IMR-90 (cell line): ENCODE results near the gene PLXDC2. TPM values are rescaled to one million over a fixed set of nuclear protein-coding genes. Genes with fewer than 3 reads are reported as not detected.

Experiments used
- ATAC-seq: fragments of 200-7000 bp; cut with Tn5 transposase; 2 replicates; pipeline ENCODE4 v1.9.1; 2020; ENCODE audit warnings: low read depth, mild to moderate bottlenecking, moderate library complexity
- BruUV-seq: library from RNA; stranded (reverse); fragments of 400-500 nt; replicated peaks from 2 replicates; lab custom pipeline; 2021; lab: Mats Ljungman, UMichigan
- CTCF ChIA-PET: fragments of 300-600 bp; formaldehyde crosslinking; extraction: SDS; loops from one replicate; lab custom pipeline; 2021; ENCODE audit warnings: antibody characterized with exemption; lab: Yijun Ruan, JAX
- POLR2A ChIA-PET: fragments of 300-600 bp; sonication (Branson Sonifier 250); formaldehyde crosslinking; loops from one replicate; lab custom pipeline; 2022; ENCODE audit warnings: antibody characterized with exemption; ENCODE audit not compliant: unreplicated experiment; lab: Charles Lee
- DNase-seq: peaks from one replicate; pipeline ENCODE4 v3.0.0; 2013
- H2AFZ ChIP-seq: replicated peaks from 2 replicates; pipeline ENCODE3; 2013; ENCODE audit warnings: low read length, mild to moderate bottlenecking; ENCODE audit not compliant: poor library complexity
- H2AK5ac ChIP-seq: 2 replicates; pipeline ENCODE4 v1.6.1; 2013; ENCODE audit warnings: low read depth, low read length, inconsistent platforms
- H2AK9ac ChIP-seq: replicated peaks from 2 replicates; pipeline ENCODE3; 2013; ENCODE audit warnings: mild to moderate bottlenecking, low read depth, low read length, moderate library complexity; ENCODE audit not compliant: poor library complexity
- H2BK120ac ChIP-seq: 2 replicates; pipeline ENCODE4 v1.6.1; 2013; ENCODE audit warnings: low read depth, low read length, inconsistent platforms
- H2BK15ac ChIP-seq: 3 replicates; pipeline ENCODE4 v1.6.1; 2013; ENCODE audit warnings: low read depth, low read length, inconsistent platforms
- H2BK20ac ChIP-seq: 2 replicates; pipeline ENCODE4 v1.6.1; 2013; ENCODE audit warnings: low read depth, mild to moderate bottlenecking, inconsistent platforms, low read length, moderate library complexity
- H2BK5ac ChIP-seq: 2 replicates; pipeline ENCODE4 v1.6.1; 2013; ENCODE audit warnings: mild to moderate bottlenecking, low read depth, low read length, inconsistent platforms; ENCODE audit not compliant: poor library complexity, severe bottlenecking
- H3K14ac ChIP-seq: replicated peaks from 2 replicates; pipeline ENCODE4 v1.6.1; 2013; ENCODE audit warnings: low read depth, low read length, inconsistent platforms
- H3K18ac ChIP-seq: 2 replicates; pipeline ENCODE4 v1.6.1; 2013; ENCODE audit warnings: low read depth, low read length, control low read depth
- H3K23ac ChIP-seq: 2 replicates; pipeline ENCODE4 v1.6.1; 2013; ENCODE audit warnings: low read depth, low read length, inconsistent platforms
- H3K27ac ChIP-seq: 2 replicates; pipeline ENCODE4 v1.5.1; 2013; ENCODE audit warnings: mild to moderate bottlenecking, control low read depth, low read length; ENCODE audit not compliant: insufficient read depth
- H3K27me3 ChIP-seq: 2 replicates; pipeline ENCODE4 v1.6.1; 2013; ENCODE audit warnings: low read length; ENCODE audit not compliant: control insufficient read depth, insufficient read depth
- H3K36me3 ChIP-seq: 2 replicates; pipeline ENCODE4 v1.6.1; 2013; ENCODE audit warnings: low read length, mixed read lengths; ENCODE audit not compliant: control insufficient read depth, insufficient read depth
- H3K4ac ChIP-seq: 2 replicates; pipeline ENCODE4 v1.6.1; 2013; ENCODE audit warnings: low read depth, low read length, inconsistent platforms
- H3K4me1 ChIP-seq: 2 replicates; pipeline ENCODE4 v1.6.1; 2013; ENCODE audit warnings: low read length, mixed read lengths; ENCODE audit not compliant: control insufficient read depth, insufficient read depth
- H3K4me2 ChIP-seq: 2 replicates; pipeline ENCODE4 v1.6.1; 2013; ENCODE audit warnings: low read depth, mild to moderate bottlenecking, control low read depth, low read length, moderate library complexity
- H3K4me3 ChIP-seq: 2 replicates; pipeline ENCODE4 v1.5.1; 2013; ENCODE audit warnings: low read depth, mild to moderate bottlenecking, control low read depth, low read length, moderate library complexity; ENCODE audit not compliant: insufficient read depth
- H3K56ac ChIP-seq: 2 replicates; pipeline ENCODE4 v1.6.1; 2013; ENCODE audit warnings: low read length, inconsistent platforms; ENCODE audit not compliant: insufficient read depth; ENCODE audit errors: extremely low read depth
- H3K79me1 ChIP-seq, 2 experiments: 2 replicates each; pipeline ENCODE4 v1.6.1; 2013; ENCODE audit warnings: low read length in 2 of 2, inconsistent platforms in 1 of 2, low read depth in 1 of 2
- H3K9ac ChIP-seq: 2 replicates; pipeline ENCODE4 v1.6.1; 2013; ENCODE audit warnings: low read depth, low read length, control low read depth
- H3K9me1 ChIP-seq: 2 replicates; pipeline ENCODE4 v1.6.1; 2013; ENCODE audit warnings: low read length, inconsistent platforms; ENCODE audit not compliant: insufficient read depth
- H3K9me3 ChIP-seq: 2 replicates; pipeline ENCODE4 v1.6.1; 2013; ENCODE audit warnings: low read length; ENCODE audit not compliant: control insufficient read depth, insufficient read depth
- H4K20me1 ChIP-seq: 2 replicates; pipeline ENCODE4 v1.6.1; 2013; ENCODE audit warnings: low read length, inconsistent platforms; ENCODE audit not compliant: insufficient read depth
- H4K5ac ChIP-seq: 2 replicates; pipeline ENCODE4 v1.6.1; 2013; ENCODE audit warnings: mild to moderate bottlenecking, low read depth, low read length, control low read depth
- H4K8ac ChIP-seq, 2 experiments: 2 replicates each; pipeline ENCODE4 v1.6.1; 2013; ENCODE audit warnings: low read depth in 2 of 2, low read length in 2 of 2, control low read depth in 1 of 2, inconsistent platforms in 1 of 2
- H4K91ac ChIP-seq: 2 replicates; pipeline ENCODE4 v1.6.1; 2013; ENCODE audit warnings: low read depth, low read length, inconsistent platforms; ENCODE audit not compliant: insufficient read depth
- BHLHE40 ChIP-seq: fragments of 150-350 bp; IDR thresholded peaks from 2 replicates; pipeline ENCODE4 v1.6.1; 2016; ENCODE audit warnings: mild to moderate bottlenecking, low read depth, low read length
- CEBPB ChIP-seq: IDR thresholded peaks from 2 replicates; pipeline ENCODE4 v1.6.1; 2012; ENCODE audit warnings: low read depth, low read length, improper control_type of control experiment
- CHD1 ChIP-seq: IDR thresholded peaks from 2 replicates; pipeline ENCODE4 v1.6.1; 2012; ENCODE audit warnings: low read depth, low read length, improper control_type of control experiment
- FOS ChIP-seq: fragments of 150-350 bp; IDR thresholded peaks from 2 replicates; pipeline ENCODE4 v1.6.1; 2016; ENCODE audit warnings: low read depth, low read length
- MAFK ChIP-seq: IDR thresholded peaks from 2 replicates; pipeline ENCODE4 v1.6.1; 2012; ENCODE audit warnings: low read depth, low read length, improper control_type of control experiment
- MXI1 ChIP-seq: IDR thresholded peaks from 2 replicates; pipeline ENCODE4 v1.6.1; 2012; ENCODE audit warnings: low read depth, mild to moderate bottlenecking, low read length, moderate library complexity, borderline replicate concordance
- NFE2L2 ChIP-seq: fragments of 150-350 bp; IDR thresholded peaks from 2 replicates; pipeline ENCODE4 v1.6.1; 2016; ENCODE audit warnings: low read depth, mild to moderate bottlenecking, low read length
- POLR2A ChIP-seq: IDR thresholded peaks from 2 replicates; pipeline ENCODE4 v1.6.1; 2012; ENCODE audit warnings: mild to moderate bottlenecking, low read depth, low read length
- RAD21 ChIP-seq: IDR thresholded peaks from 2 replicates; pipeline ENCODE4 v1.6.1; 2012; ENCODE audit warnings: low read length, improper control_type of control experiment
- RCOR1 ChIP-seq: IDR thresholded peaks from 2 replicates; pipeline ENCODE4 v1.6.1; 2012; ENCODE audit warnings: mild to moderate bottlenecking, low read length, improper control_type of control experiment; ENCODE audit not compliant: insufficient replicate concordance
- RFX5 ChIP-seq: IDR thresholded peaks from 2 replicates; pipeline ENCODE4 v1.8.0; 2012; ENCODE audit warnings: low read depth, mild to moderate bottlenecking, low read length, moderate library complexity
- SMC3 ChIP-seq: fragments of 150-350 bp; IDR thresholded peaks from 2 replicates; pipeline ENCODE4 v1.6.1; 2016; ENCODE audit warnings: low read depth, mild to moderate bottlenecking, antibody characterized with exemption, low read length, moderate library complexity
- WGBS, 2 experiments: methylation state at CpG; one replicate each; pipeline versions ENCODE4 v1.1.5 to v1.1.7; 2013; ENCODE audit warnings: missing lambda C conversion rate in 2 of 2; ENCODE audit not compliant: insufficient read length in 1 of 2; ENCODE audit errors: extremely low coverage in 2 of 2; 5-methylcytosine and 5-hydroxymethylcytosine counted together
- dilution Hi-C: fragments of 300-500 bp; cut with HindIII; formaldehyde crosslinking; loops from one replicate; pipeline ENCODE4 v1.14.3; 2018; ENCODE audit warnings: low sequenced_read_pairs; ENCODE audit not compliant: unreplicated experiment
- in situ Hi-C: fragments of 300-500 bp; cut with MboI; formaldehyde crosslinking; loops from 3 replicates; pipeline ENCODE4 v1.14.3; 2019; ENCODE audit warnings: low sequenced_read_pairs, inconsistent platforms, mixed read lengths
- intact Hi-C: fragments of 100-400 bp; cut with micrococcal nuclease; formaldehyde crosslinking; loops from 2 replicates; pipeline ENCODE4 v1.10.0; 2022
- polyA plus RNA-seq, 3 experiments: library from polyadenylated mRNA; depleted of rRNA; stranded (reverse); fragments of >200 nt; gene quantifications; 2 replicates each; pipeline ENCODE4 v1.2.3, GENCODE V29; 2012; ENCODE audit warnings: low replicate concordance in 1 of 3
- total RNA-seq: library from RNA; depleted of rRNA; stranded (reverse); fragments of >200 nt; gene quantifications from 2 replicates; pipeline ENCODE4 v1.2.3, GENCODE V29; 2012
- TF ChIP-seq, protein P1 (sequence below): fragments of 150-350 bp; IDR thresholded peaks from 2 replicates; pipeline ENCODE4 v1.6.1; 2016; ENCODE audit warnings: low read depth, mild to moderate bottlenecking, low read length, moderate library complexity, borderline replicate concordance
- TF ChIP-seq, protein P2 (sequence below): fragments of 150-350 bp; IDR thresholded peaks from 2 replicates; pipeline ENCODE4 v1.6.1; 2017; ENCODE audit warnings: mild to moderate bottlenecking, antibody characterized with exemption, low read length, low read depth

PLXDC2 gene
- total and polyA plus RNA-seq, 2 of the 4 experiments (the other 2 are of a cell fraction): 3.2 to 6.1 TPM

DNA sequence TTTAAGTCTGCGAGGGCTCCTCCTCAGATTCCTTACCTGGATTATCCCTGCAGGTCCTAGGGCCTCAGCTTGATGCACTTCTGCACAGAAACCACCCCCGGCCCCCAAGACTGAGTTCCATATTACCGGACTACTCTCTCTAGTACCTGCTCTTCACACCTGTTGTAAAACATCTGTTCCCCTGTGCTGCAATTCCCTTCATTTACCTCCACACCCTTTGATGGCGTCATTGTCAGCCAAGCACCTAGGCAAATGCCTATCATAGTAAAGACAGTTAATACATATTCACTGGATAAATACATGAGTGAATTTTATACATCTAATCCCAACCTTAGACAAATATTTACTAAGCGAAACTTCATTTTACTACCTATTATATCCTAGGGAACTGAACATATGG is 275.5 kb downstream of the PLXDC2 start:
- Histone ChIP-seq H2BK20ac (no peak overlapping the region), H3K27ac (no peak overlapping the region), H3K79me1 (no peaks in the 10 kb centered on the region), H3K4me1 (no peaks in the 10 kb centered on the region), H3K9ac (no peak overlapping the region), H2AK9ac (no peak overlapping the region), H3K18ac (no peak overlapping the region), H3K4me3 (no peak overlapping the region), H4K8ac (no peak overlapping the region), H2BK5ac (no peak overlapping the region), H4K20me1 (no peaks in the 10 kb centered on the region), H2BK15ac (no peak overlapping the region), H3K4me2 (no peak overlapping the region), H3K27me3 (no peaks in the 10 kb centered on the region), H3K14ac (no peak overlapping the region), H2BK120ac (no peak overlapping the region), H2AFZ (no peak overlapping the region), H2AK5ac (no peak overlapping the region), H3K23ac (no peak overlapping the region), H4K91ac (no peak overlapping the region), H3K9me1 (no peaks in the 10 kb centered on the region), H4K5ac (no peak overlapping the region), H3K36me3 (no peaks in the 10 kb centered on the region), H3K9me3 (0 out of 2 replicates have a peak, but pooled peaks cover 2% of the 10 kb centered on the region), H3K4ac (no peak overlapping the region), H3K56ac (no peak overlapping the region)
- ATAC-seq: no peak
- ChIA-PET CTCF (no interaction called here), POLR2A (no interaction called here)
- intact Hi-C loops (no loop called here), in situ Hi-C loops (no loop called here), dilution Hi-C loops (no loop called here)
- no peak for DNase-seq
- TF ChIP-seq MAFK (no peak), NFE2L2 (no peak), FOS (no peak), MXI1 (no peak), RFX5 (no peak), CHD1 (no peak), RAD21 (no peak), SMC3 (no peak), POLR2A (no peak), BHLHE40 (no peak), CEBPB (no peak), RCOR1 (no peak)
- TF ChIP-seq, protein P1, sequence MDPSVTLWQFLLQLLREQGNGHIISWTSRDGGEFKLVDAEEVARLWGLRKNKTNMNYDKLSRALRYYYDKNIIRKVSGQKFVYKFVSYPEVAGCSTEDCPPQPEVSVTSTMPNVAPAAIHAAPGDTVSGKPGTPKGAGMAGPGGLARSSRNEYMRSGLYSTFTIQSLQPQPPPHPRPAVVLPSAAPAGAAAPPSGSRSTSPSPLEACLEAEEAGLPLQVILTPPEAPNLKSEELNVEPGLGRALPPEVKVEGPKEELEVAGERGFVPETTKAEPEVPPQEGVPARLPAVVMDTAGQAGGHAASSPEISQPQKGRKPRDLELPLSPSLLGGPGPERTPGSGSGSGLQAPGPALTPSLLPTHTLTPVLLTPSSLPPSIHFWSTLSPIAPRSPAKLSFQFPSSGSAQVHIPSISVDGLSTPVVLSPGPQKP: no peak
- TF ChIP-seq, protein P2, sequence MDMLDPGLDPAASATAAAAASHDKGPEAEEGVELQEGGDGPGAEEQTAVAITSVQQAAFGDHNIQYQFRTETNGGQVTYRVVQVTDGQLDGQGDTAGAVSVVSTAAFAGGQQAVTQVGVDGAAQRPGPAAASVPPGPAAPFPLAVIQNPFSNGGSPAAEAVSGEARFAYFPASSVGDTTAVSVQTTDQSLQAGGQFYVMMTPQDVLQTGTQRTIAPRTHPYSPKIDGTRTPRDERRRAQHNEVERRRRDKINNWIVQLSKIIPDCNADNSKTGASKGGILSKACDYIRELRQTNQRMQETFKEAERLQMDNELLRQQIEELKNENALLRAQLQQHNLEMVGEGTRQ: no peak
- no TSS peak for BruUV-seq
- 88% methylated on average over 3 of the region's 5 CpGs; no CpG with 5 or more reads in 1 of the 2 experiments for WGBS, 2 experiments
